Prostate gland (tissue), 1 donor: ENCODE data around the gene GPR17.

Experiments used
- POLR2A ChIP-seq: fragments of 450-650 bp; IDR thresholded peaks from one replicate; pipeline ENCODE4 v1.6.1; 2016; ENCODE audit warnings: antibody characterized with exemption, mild to moderate bottlenecking
- POLR2AphosphoS5 ChIP-seq: sonication (generic); formaldehyde crosslinking; IDR thresholded peaks from one replicate; pipeline ENCODE4 v1.6.1; 2017; ENCODE audit warnings: antibody characterized with exemption

- TF ChIP-seq POLR2A (no peak), POLR2AphosphoS5 (no peak)
These were observed 49.5 kb upstream of the GPR17 start for GRCh38 chr2:127596311-127597045.
